Measurements from ENCODE around the gene POLE.

- TF ChIP-seq CTCF (IDR thresholded peaks at IDR 0.05; ENCODE audit: poor library complexity) (no peak), EZH2 (IDR thresholded peaks at IDR 0.05; ENCODE audit: borderline replicate concordance) (no peak), EZH2phosphoT487 (IDR thresholded peaks at IDR 0.05; ENCODE audit: low read depth, severe bottlenecking, unreplicated experiment) (no peak)
Measured at GRCh38 chr12:132717531-132718387, 30.6 kb upstream of the POLE start.

All from hepatocyte (in vitro differentiated cells).